GM19043 (cell line): ENCODE measurements around the gene PIEZO1.
"Not testable (repeated sequence)": the region's sequence is repeated elsewhere in the genome, so short reads cannot be mapped to it uniquely, and the experiment has no call there.

ENCODE experiments used
- ATAC-seq: cut with Tn5 transposase; IDR thresholded peaks from one replicate; pipeline ENCODE4 v1.9.1; 2021; ENCODE audit warnings: low read depth; ENCODE audit not compliant: unreplicated experiment

Gene PIEZO1

DNA sequence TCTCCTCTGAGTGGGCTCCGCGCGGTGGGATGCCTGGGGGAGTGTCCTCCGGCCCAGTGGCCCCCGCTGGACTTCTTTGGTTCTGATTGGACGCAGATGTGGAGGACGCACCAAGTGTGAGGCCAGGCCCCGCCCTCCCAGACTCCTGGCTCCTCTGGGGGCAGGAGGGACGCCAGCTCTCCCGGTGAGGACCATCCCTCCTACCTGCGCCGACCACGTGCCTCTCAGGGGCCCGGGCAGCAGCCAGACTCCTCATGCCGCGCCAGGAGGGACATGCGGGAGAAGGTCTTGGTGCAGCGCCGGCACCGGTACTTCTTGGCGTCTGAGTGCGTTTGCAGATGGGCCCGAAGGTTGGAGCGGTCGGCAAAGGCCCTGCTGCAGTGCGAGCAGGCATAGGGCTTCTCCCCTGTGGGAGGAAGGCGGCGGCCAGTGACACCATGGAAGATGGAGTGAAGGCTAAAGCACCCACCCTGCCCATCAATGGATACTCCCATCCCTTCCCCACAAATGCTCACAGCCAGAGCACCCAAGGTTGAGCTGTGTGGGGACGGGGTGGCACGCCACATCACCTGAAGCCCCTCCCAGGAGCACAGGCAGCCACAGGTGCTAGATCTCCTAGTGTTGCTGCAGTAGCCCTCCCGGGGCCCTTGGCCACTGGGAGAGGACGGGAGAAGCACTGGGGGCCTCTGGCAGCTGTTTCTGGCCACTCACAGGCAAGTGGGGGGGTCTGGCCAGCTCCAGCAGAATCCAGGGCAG, 106.6 kb downstream of the PIEZO1 start:
- ATAC-seq, result no peak

DNA sequence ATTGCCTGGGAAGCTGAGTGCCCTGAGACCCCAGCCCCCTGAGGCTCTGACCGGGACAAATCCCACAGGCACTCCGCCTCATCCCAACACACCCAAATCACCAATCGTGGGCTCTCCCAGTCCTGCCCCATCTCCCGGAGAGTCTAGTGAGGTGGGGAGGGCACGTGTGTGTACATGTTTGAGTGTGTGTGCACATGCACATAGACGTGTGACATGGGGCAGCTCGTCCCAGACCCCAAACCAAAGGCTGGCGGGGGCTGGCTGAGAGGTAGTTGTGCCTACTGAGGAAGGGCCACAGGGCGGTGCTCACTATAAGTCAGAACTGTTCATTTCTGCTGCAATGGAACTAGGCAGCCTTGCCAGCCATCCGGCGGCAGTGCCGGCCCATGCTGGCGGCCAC, 107.3 kb downstream of the PIEZO1 start:
- ATAC-seq, result no peak

DNA sequence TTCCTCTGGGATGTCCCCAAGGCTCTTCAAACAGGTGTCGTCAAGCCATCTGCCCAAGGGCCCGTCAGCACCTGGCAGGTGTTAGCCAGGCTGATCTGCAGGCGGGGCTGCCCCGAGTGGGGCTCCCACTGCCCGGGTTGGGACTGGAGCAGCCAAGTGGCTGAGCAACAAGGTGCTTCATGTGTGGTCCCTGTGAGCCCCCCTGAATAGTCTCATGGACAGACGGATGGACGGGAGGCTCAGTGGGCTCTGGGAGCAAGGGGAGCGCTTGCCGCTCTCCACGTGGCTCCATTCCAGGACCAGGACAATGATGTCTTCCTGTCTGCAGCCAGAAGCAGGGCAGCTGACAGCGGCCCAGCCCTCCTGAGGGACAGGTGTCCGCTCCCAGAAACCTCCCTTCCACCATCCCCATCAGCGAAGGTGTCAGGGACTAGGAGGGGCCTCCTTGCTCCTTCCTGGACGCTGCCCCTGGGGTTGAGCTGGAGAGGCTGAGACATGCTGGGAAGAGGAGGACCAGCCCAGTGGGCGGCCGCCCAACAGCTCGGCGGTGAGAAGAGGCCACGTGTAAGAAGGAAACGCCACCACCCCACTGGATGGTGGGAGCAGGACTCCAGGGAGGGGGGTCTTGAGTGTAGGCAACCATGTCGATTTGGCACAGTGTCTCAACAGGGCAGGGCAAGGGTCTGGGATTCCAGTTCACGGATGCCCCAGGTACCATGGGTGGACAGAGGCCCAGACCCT, 108.3 kb downstream of the PIEZO1 start:
- ATAC-seq, result no peak

DNA sequence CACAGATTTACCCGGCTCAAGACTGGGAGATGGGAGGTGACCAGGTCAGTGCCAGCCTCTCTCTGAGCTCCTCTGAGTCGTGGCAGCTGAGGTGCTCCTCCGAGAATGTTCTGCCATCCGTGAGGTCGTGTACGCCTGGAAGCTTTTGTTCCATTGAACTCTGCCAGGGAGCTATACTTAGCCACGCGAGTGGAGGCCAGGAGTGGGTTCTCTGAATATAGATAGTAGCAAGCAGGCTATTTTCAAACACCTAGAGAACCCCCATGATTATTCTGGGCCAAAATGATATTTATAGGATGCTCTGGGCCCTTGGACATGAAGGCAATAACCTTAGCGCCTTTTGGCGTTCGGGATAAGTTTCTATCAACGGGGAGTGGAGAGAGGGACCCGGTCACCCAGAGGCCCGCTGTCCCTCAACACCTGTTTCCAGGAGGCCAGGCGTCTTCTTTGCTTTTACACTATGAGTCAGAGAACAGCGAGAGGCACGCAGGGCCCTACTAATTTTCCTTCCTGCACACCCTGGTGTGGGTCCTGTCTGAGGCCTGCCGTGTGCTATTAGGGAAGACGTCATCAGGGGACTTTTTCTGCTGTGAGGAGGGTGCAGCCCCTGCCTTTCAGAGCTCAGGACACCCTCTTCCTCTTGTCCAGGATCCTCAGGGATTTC, 111.2 kb downstream of the PIEZO1 start:
- ATAC-seq, result no peak

DNA sequence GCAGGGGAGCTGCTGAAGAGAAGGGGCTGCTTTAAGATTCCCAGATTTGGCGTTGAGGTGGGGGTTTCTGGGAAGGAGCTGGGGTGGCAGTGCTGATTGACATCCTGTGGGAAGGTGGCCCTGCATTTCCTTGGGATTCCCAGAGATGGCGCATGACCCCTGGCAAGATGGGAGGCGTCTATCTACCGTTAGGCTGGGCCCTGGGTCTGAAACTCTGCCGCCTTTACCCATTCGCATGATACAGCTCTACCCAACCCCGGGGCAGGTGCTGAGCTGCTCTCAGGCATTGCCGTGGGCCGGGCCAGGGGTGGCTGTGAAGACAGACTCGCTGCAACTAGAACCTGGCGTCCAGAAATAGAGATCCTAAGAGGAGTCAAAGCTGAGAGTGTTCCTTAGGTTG, 112.2 kb downstream of the PIEZO1 start:
- ATAC-seq, result no peak

DNA sequence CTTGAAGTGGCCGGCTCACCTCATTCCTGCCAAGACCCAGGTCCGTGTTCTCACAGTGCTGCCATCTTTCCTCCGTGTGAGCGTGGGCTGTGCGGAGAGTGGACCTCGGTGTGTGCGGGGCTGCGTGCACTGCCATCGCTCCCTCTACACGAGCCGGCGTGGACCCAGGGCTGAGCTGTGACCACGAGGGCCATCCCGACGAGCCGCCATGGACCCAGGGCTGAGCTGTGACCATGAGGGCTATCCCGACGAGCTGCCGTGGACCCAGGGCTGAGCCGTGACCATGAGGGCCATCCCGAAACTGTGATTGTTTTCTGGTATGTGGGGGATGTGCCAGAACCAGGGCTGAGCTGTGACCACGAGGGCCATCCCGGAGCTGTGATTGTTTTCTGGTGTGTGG, 113.2 kb downstream of the PIEZO1 start:
- no peak for ATAC-seq

DNA sequence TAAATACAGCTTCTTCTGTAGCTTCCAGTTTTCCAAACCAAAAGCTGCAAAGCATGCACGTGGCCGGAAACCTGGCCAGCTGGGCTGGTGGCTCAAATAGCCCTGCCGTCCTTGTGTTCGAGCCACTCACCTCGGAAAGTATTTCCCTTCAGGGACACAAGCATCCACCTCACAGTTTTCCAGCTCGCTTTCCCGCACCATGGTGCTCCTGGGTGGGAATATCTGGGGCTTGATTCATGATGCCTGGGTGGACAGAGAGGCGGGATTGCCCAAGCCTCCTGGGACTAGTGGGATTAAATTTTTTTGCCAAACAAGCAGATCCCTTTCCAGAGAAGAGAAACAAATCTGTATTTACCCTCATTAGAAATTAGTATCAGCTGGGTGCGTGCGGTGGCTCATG, 115.0 kb downstream of the PIEZO1 start:
- no peak for ATAC-seq

DNA sequence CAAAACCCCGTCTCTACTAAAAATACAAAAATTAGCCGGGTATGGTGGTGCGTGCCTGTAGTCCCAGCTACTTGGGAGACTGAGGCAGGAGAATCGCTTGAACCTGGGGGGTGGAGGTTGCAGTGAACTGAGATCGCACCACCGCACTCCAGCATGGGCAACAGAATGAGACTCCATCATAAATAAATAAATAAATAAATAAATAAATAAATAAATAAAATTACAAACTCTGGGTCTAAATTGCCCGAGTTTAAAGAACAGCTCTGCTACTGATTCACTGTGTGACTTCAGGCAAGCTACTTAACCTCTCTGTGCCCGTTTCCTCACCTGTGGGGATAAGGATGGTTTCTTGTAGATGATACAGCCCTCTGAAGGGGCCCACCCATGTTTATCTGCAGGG, 115.5 kb downstream of the PIEZO1 start:
- ATAC-seq, result not testable (repeated sequence)

DNA sequence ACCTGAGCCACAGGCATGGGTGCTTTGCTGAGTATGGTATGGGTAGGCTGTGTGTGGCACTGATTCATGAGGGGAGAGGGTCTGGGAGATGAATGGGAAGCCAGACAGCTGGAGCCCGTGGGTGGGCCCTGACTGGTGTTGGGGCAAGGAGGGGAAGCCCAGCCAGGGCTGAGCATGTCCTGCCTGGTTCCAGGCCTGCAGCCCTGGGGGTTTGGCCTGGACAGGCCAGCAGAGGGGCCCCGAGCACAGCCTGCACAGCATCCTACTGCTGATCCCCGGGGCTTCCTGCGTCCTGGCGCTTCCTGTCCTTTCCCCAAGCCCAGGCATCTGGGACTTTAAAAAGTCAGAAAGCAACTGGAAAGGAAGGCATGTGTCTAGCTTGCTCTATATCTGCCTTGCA, 117.6 kb downstream of the PIEZO1 start:
- no peak for ATAC-seq

DNA sequence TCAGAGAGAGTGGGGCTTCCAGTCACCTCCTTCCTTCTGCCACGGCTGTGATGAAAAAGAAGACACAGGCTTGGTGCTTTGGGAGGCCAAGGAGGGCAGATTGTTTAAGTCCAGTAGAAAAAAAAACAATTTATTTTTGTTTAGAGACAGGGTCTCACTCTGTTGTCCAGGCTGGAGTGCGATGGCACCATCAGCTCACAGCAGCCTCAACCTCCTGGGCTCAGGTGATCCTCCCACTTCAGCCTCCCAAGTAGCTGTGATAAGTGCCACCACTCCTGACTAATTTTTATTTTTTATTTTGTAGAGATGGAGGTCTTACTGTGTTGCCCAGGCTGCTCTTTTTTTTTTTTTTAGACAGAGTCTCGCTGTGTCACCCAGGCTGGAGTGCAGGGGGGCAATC, 119.5 kb downstream of the PIEZO1 start:
- no peak for ATAC-seq
